H9 (cell line): Measurements from ENCODE around the gene TBC1D17. TPM values are rescaled to one million over a fixed set of nuclear protein-coding genes. Genes with fewer than 3 reads are reported as not detected.

Experiments
- DNase-seq: peaks from one replicate; pipeline ENCODE4 v3.0.0-alpha.2; 2017
- H2AFZ ChIP-seq: one replicate; pipeline ENCODE4 v1.6.1; 2013; ENCODE audit warnings: mild to moderate bottlenecking, low read length, control low read depth, moderate library complexity
- H2AK5ac ChIP-seq: 2 replicates; pipeline ENCODE4 v1.6.1; 2013; ENCODE audit warnings: low read length, control low read depth, mixed read lengths; ENCODE audit not compliant: insufficient read length
- H2BK120ac ChIP-seq: one replicate; pipeline ENCODE4 v1.6.1; 2013; ENCODE audit warnings: low read depth, mild to moderate bottlenecking, low read length, control low read depth, inconsistent platforms; ENCODE audit not compliant: poor library complexity, severe bottlenecking
- H2BK12ac ChIP-seq: 2 replicates; pipeline ENCODE4 v1.6.1; 2013; ENCODE audit warnings: low read length, control low read depth, mixed read lengths, low read depth; ENCODE audit not compliant: insufficient read length
- H2BK15ac ChIP-seq: 2 replicates; pipeline ENCODE4 v1.6.1; 2013; ENCODE audit warnings: low read depth, low read length, control low read depth
- H2BK20ac ChIP-seq: one replicate; pipeline ENCODE4 v1.6.1; 2013; ENCODE audit warnings: low read depth, mild to moderate bottlenecking, low read length, control low read depth, inconsistent platforms; ENCODE audit not compliant: poor library complexity, severe bottlenecking
- H2BK5ac ChIP-seq: 2 replicates; pipeline ENCODE4 v1.6.1; 2013; ENCODE audit warnings: low read length, control low read depth, mixed read lengths; ENCODE audit not compliant: insufficient read length
- H3K14ac ChIP-seq: 2 replicates; pipeline ENCODE4 v1.6.1; 2013; ENCODE audit warnings: low read length, control low read depth; ENCODE audit not compliant: insufficient read depth
- H3K18ac ChIP-seq: 2 replicates; pipeline ENCODE4 v1.6.1; 2013; ENCODE audit warnings: low read depth, mild to moderate bottlenecking, mixed read lengths, low read length, control low read depth; ENCODE audit not compliant: insufficient read length
- H3K23ac ChIP-seq: 2 replicates; pipeline ENCODE4 v1.6.1; 2013; ENCODE audit warnings: low read length, control low read depth, mixed read lengths, low read depth; ENCODE audit not compliant: insufficient read length
- H3K23me2 ChIP-seq: 2 replicates; pipeline ENCODE4 v1.6.1; 2013; ENCODE audit warnings: low read depth, mild to moderate bottlenecking, mixed read lengths, low read length, control low read depth; ENCODE audit not compliant: insufficient read length, poor library complexity, severe bottlenecking
- H3K27ac ChIP-seq: 2 replicates; pipeline ENCODE4 v1.5.1; 2013; ENCODE audit warnings: low read length, control low read depth, mixed read lengths, low read depth; ENCODE audit not compliant: insufficient read length
- H3K27me3 ChIP-seq: 2 replicates; pipeline ENCODE4 v1.6.1; 2013; ENCODE audit warnings: low read length, control low read depth, inconsistent platforms; ENCODE audit not compliant: insufficient read depth
- H3K4ac ChIP-seq: 2 replicates; pipeline ENCODE4 v1.6.1; 2013; ENCODE audit warnings: low read depth, mild to moderate bottlenecking, control low read depth, inconsistent platforms, low read length, moderate library complexity
- H3K4me1 ChIP-seq: 2 replicates; pipeline ENCODE4 v1.6.1; 2013; ENCODE audit warnings: low read length, control low read depth, inconsistent platforms; ENCODE audit not compliant: insufficient read depth
- H3K4me2 ChIP-seq: 2 replicates; pipeline ENCODE4 v1.6.1; 2013; ENCODE audit warnings: low read length, control low read depth, mixed read lengths; ENCODE audit not compliant: insufficient read length, insufficient read depth
- H3K56ac ChIP-seq: 2 replicates; pipeline ENCODE4 v1.6.1; 2013; ENCODE audit warnings: low read depth, mild to moderate bottlenecking, mixed read lengths, low read length, control low read depth; ENCODE audit not compliant: insufficient read length
- H3K79me1 ChIP-seq: 2 replicates; pipeline ENCODE4 v1.6.1; 2013; ENCODE audit warnings: low read depth, mild to moderate bottlenecking, moderate library complexity, low read length, control low read depth, inconsistent platforms; ENCODE audit not compliant: insufficient read depth, poor library complexity, severe bottlenecking
- H3K79me2 ChIP-seq: 2 replicates; pipeline ENCODE4 v1.6.1; 2013; ENCODE audit warnings: low read length, control low read depth, inconsistent platforms; ENCODE audit not compliant: insufficient read depth
- H3K9ac ChIP-seq: 2 replicates; pipeline ENCODE4 v1.6.1; 2013; ENCODE audit warnings: low read length, control low read depth, mixed read lengths; ENCODE audit not compliant: insufficient read length; ENCODE audit errors: extremely low read depth
- H3K9me3 ChIP-seq: one replicate; pipeline ENCODE4 v1.6.1; 2013; ENCODE audit warnings: low read depth, low read length, inconsistent platforms; ENCODE audit not compliant: control insufficient read depth
- H3T11ph ChIP-seq: one replicate; pipeline ENCODE4 v1.6.1; 2013; ENCODE audit warnings: mild to moderate bottlenecking, low read length, control low read depth, inconsistent platforms
- H4K20me1 ChIP-seq: one replicate; pipeline ENCODE4 v1.6.1; 2013; ENCODE audit not compliant: control insufficient read depth, insufficient read length, insufficient read depth
- H4K5ac ChIP-seq: 2 replicates; pipeline ENCODE4 v1.6.1; 2013; ENCODE audit warnings: low read depth, mild to moderate bottlenecking, mixed read lengths, low read length, control low read depth; ENCODE audit not compliant: insufficient read length
- H4K8ac ChIP-seq: replicated peaks from 2 replicates; pipeline ENCODE4 v1.6.1; 2013; ENCODE audit warnings: low read length, control low read depth, mixed read lengths, low read depth; ENCODE audit not compliant: insufficient read length
- H4K91ac ChIP-seq: 2 replicates; pipeline ENCODE4 v1.6.1; 2013; ENCODE audit warnings: low read depth, mild to moderate bottlenecking, moderate library complexity, mixed read lengths, low read length, control low read depth; ENCODE audit not compliant: insufficient read length
- H3K27ac Mint-ChIP-seq, 3 experiments: 2 replicates in 2 of 3; 3 replicates in 1 of 3; pipeline ENCODE4 v1.8.0; 2020 to 2021; ENCODE audit warnings: mixed read lengths in 3 of 3, mild to moderate bottlenecking in 1 of 3, moderate library complexity in 1 of 3
- H3K27me3 Mint-ChIP-seq: 2 replicates; pipeline ENCODE4 v1.8.0; 2021; ENCODE audit warnings: low read depth, mild to moderate bottlenecking, moderate library complexity, mixed read lengths
- H3K36me3 Mint-ChIP-seq, 3 experiments: 2 replicates in 2 of 3; 3 replicates in 1 of 3; pipeline ENCODE4 v1.8.0; 2020 to 2021; ENCODE audit warnings: low read depth in 3 of 3, mixed read lengths in 3 of 3; ENCODE audit not compliant: insufficient read depth in 1 of 3
- H3K4me1 Mint-ChIP-seq, 2 experiments: 2 replicates each; pipeline ENCODE4 v1.8.0; 2020; ENCODE audit warnings: mixed read lengths in 2 of 2
- H3K4me3 Mint-ChIP-seq, 2 experiments: 2 replicates in 1 of 2; 3 replicates in 1 of 2; pipeline ENCODE4 v1.8.0; 2020 to 2021; ENCODE audit warnings: mild to moderate bottlenecking in 2 of 2, mixed read lengths in 2 of 2, moderate library complexity in 1 of 2
- H3K9me3 Mint-ChIP-seq, 2 experiments: 2 replicates in 1 of 2; 3 replicates in 1 of 2; pipeline ENCODE4 v1.8.0; 2020; ENCODE audit warnings: mild to moderate bottlenecking in 2 of 2, mixed read lengths in 2 of 2, moderate library complexity in 1 of 2
- CTCF ChIP-seq: fragments of 200-600 bp; sonication (generic); conservative IDR thresholded peaks from 3 replicates; pipeline ENCODE4 v1.8.0; 2021; ENCODE audit warnings: antibody characterized with exemption, mild to moderate bottlenecking
- WGBS: extraction: QIAGEN DNeasy Blood & Tissue Kit; methylation state at CpG from one replicate; pipeline ENCODE4 v1.1.7; 2013; ENCODE audit warnings: missing lambda C conversion rate, low lambda C conversion rate, mixed read lengths; ENCODE audit not compliant: insufficient read length; ENCODE audit errors: extremely low coverage; 5-methylcytosine and 5-hydroxymethylcytosine counted together
- total RNA-seq: library from RNA; stranded (reverse); gene quantifications from 2 replicates; pipeline ENCODE4 v1.2.1, GENCODE V29; 2021

Gene TBC1D17
- total RNA-seq, 1 experiment from 2014 or later: 33.6 TPM

- Histone ChIP-seq H2AK5ac (no peak overlapping the region), H3K56ac (no peak overlapping the region), H3K23ac (no peak overlapping the region), H3K4me2 (no peak overlapping the region), H3K79me2 (no peaks in the 10 kb centered on the region), H4K20me1 (no peaks in the 10 kb centered on the region), H3K79me1 (no peaks in the 10 kb centered on the region), H3K23me2 (no peaks in the 10 kb centered on the region), H2BK15ac (no peak overlapping the region), H3K27me3 (no peaks in the 10 kb centered on the region), H4K91ac (no peak overlapping the region), H3K18ac (no peak overlapping the region), H3K4me1 (no peaks in the 10 kb centered on the region), H2BK120ac (no peak overlapping the region), H2BK5ac (no peak overlapping the region), H2BK20ac (no peak overlapping the region), H2AFZ (no peak overlapping the region), H3K9ac (no peak overlapping the region), H3K4ac (no peak overlapping the region), H3K27ac (no peak overlapping the region), H4K8ac (no peak overlapping the region), H4K5ac (no peak overlapping the region), H3K14ac (no peak overlapping the region), H3T11ph (no peak overlapping the region), H2BK12ac (no peak overlapping the region), H3K9me3 (no peaks in the 10 kb centered on the region)
- Mint-ChIP-seq H3K36me3 (peaks cover 22 to 50% (median 49%) of the 10 kb centered on the region in 3 experiments; a peak in 6 of 7 replicates), H3K27me3 (no peaks in the 10 kb centered on the region), H3K27ac (no peak overlapping the region), H3K9me3 (no peaks in the 10 kb centered on the region), H3K4me1 (no peaks in the 10 kb centered on the region), H3K4me3 (no peak overlapping the region)
- no peak for DNase-seq
- no CpG with 5 or more reads among the region's 12 CpGs for WGBS
- TF ChIP-seq CTCF: no peak
Observed at GRCh38 chr19:49830766-49831165, 46.7 kb upstream of the TBC1D17 start.
